Uterus (tissue), 4 donors: ENCODE data around the gene CDC42SE2. TPM values are rescaled to one million over a fixed set of nuclear protein-coding genes. Genes with fewer than 3 reads are reported as not detected.

ENCODE experiments used
- DNase-seq, 2 donors: peaks; one replicate each; pipeline ENCODE4 v3.0.0-alpha.2; 2019 to 2020
- H3K27ac ChIP-seq, 2 donors: fragments of 200-600 bp; sonication (generic); 1 replicate in 1 of 2; 2 replicates in 1 of 2; pipeline ENCODE4 v1.5.1; 2016 to 2018
- H3K27me3 ChIP-seq, 2 donors: fragments of 200-600 bp; sonication (generic); one replicate each; pipeline ENCODE4 v1.5.1; 2018 to 2019; ENCODE audit warnings: control low read depth in 1 of 2
- H3K36me3 ChIP-seq, 2 donors: fragments of 200-600 bp; sonication (generic); one replicate each; pipeline ENCODE4 v1.5.1; 2019; ENCODE audit warnings: control low read depth in 1 of 2
- H3K4me1 ChIP-seq, 2 donors: fragments of 200-600 bp; sonication (generic); one replicate each; pipeline ENCODE4 v1.5.1; 2018 to 2019; ENCODE audit warnings: control low read depth in 1 of 2
- H3K4me3 ChIP-seq, 2 donors: fragments of 200-600 bp; sonication (generic); 1 replicate in 1 of 2; 2 replicates in 1 of 2; pipeline ENCODE4 v1.5.1; 2018 to 2019; ENCODE audit warnings: mild to moderate bottlenecking in 1 of 2
- H3K9me3 ChIP-seq, 2 donors: fragments of 200-600 bp; sonication (generic); one replicate each; pipeline ENCODE4 v1.5.1; 2019; ENCODE audit warnings: control low read depth in 1 of 2
- CTCF ChIP-seq, 4 experiments: fragments of 200-600 bp in 2 of 4; fragments of 450-650 bp in 2 of 4; sonication (generic) in 2 of 4; IDR thresholded peaks; one replicate each; pipeline ENCODE4 v1.5.1; 2016 to 2019; ENCODE audit warnings: antibody characterized with exemption in 4 of 4, mild to moderate bottlenecking in 2 of 4, moderate library complexity in 1 of 4
- POLR2A ChIP-seq, 2 donors: fragments of 450-650 bp; IDR thresholded peaks; one replicate each; pipeline ENCODE4 v1.6.1; 2016; ENCODE audit warnings: antibody characterized with exemption in 2 of 2, mild to moderate bottlenecking in 1 of 2, moderate library complexity in 1 of 2
- intact Hi-C: fragments of 100-400 bp; cut with DNase I; formaldehyde crosslinking; loops from one replicate; pipeline ENCODE4 v1.15.1; 2023; ENCODE audit warnings: low total_unique reads
- total RNA-seq, 4 donors: library from RNA; depleted of rRNA in 3 of 4; stranded (reverse); fragments of >200 nt in 3 of 4; gene quantifications; one replicate each; pipeline versions ENCODE4 v1.1.0 to v1.2.4, GENCODE V29; 2014 to 2023
- donor health status: DM: yes; HTN: yes; CAD: no.

The CDC42SE2 gene
- total RNA-seq, 4 donors from 2014 or later, result 4.6 to 62.8 (median 21.9) TPM

- Histone ChIP-seq H3K36me3 (no peaks in the 10 kb centered on the region), H3K27me3 (no peaks in the 10 kb centered on the region), H3K9me3 (no peaks in the 10 kb centered on the region), H3K4me1 (no peaks in the 10 kb centered on the region), H3K27ac (no peak overlapping the region), H3K4me3 (no peak overlapping the region)
- DNase-seq, result no peak
- TF ChIP-seq POLR2A (IDR thresholded peaks at IDR 0.05) (no peak), CTCF (IDR thresholded peaks at IDR 0.05) (no peak)
- intact Hi-C loops, result no loop called here
These were observed 105.7 kb downstream of the CDC42SE2 start for GRCh38 chr5:131369558-131369957.

- Histone ChIP-seq H3K4me1 (no peaks in the 10 kb centered on the region), H3K27ac (no peak overlapping the region), H3K36me3 (no peaks in the 10 kb centered on the region), H3K27me3 (no peaks in the 10 kb centered on the region), H3K4me3 (no peak overlapping the region), H3K9me3 (no peaks in the 10 kb centered on the region)
- TF ChIP-seq CTCF (IDR thresholded peaks at IDR 0.05), result no peak
- TF ChIP-seq POLR2A (IDR thresholded peaks at IDR 0.05), result no peak
- DNase-seq, result no peak
- intact Hi-C loops, result no loop called here
These were observed 108.0 kb downstream of the CDC42SE2 start for GRCh38 chr5:131371835-131372234.

- Histone ChIP-seq H3K9me3 (no peaks in the 10 kb centered on the region), H3K27ac (no peak overlapping the region), H3K27me3 (no peaks in the 10 kb centered on the region), H3K36me3 (no peaks in the 10 kb centered on the region), H3K4me3 (no peak overlapping the region), H3K4me1 (no peaks in the 10 kb centered on the region)
- intact Hi-C loops, result no loop called here
- DNase-seq, result no peak
- TF ChIP-seq POLR2A (IDR thresholded peaks at IDR 0.05) (no peak), CTCF (IDR thresholded peaks at IDR 0.05) (no peak)
These were observed 109.4 kb downstream of the CDC42SE2 start for GRCh38 chr5:131373265-131373664.

- intact Hi-C loops, result no loop called here
- Histone ChIP-seq H3K4me3 (no peak overlapping the region), H3K27ac (no peak overlapping the region), H3K36me3 (no peaks in the 10 kb centered on the region), H3K27me3 (no peaks in the 10 kb centered on the region), H3K4me1 (no peaks in the 10 kb centered on the region), H3K9me3 (no peaks in the 10 kb centered on the region)
- TF ChIP-seq CTCF (IDR thresholded peaks at IDR 0.05) (no peak), POLR2A (IDR thresholded peaks at IDR 0.05) (no peak)
- no peak for DNase-seq
These were observed 111.5 kb downstream of the CDC42SE2 start for GRCh38 chr5:131375351-131375750.

GRCh38 chr5:131377346-131377745 is 113.5 kb downstream of the CDC42SE2 start:
- no peak for TF ChIP-seq POLR2A (IDR thresholded peaks at IDR 0.05)
- no peak for TF ChIP-seq CTCF (IDR thresholded peaks at IDR 0.05)
- Histone ChIP-seq H3K4me3 (no peak overlapping the region), H3K36me3 (no peaks in the 10 kb centered on the region), H3K27ac (no peak overlapping the region), H3K27me3 (no peaks in the 10 kb centered on the region), H3K9me3 (no peaks in the 10 kb centered on the region), H3K4me1 (no peaks in the 10 kb centered on the region)
- no peak for DNase-seq
- intact Hi-C loops, result no loop called here
